Calu3 (cell line): Measurements from ENCODE around the gene PVALB. TPM values are rescaled to one million over a fixed set of nuclear protein-coding genes. Genes with fewer than 3 reads are reported as not detected.
A peak's percentile ranks its signal among the peaks of the same experiment; 100 is the strongest.

Source experiments
- BruUV-seq: library from RNA; stranded (reverse); fragments of 400-500 nt; replicated peaks from 2 replicates; lab custom pipeline; 2021; lab: Mats Ljungman, UMichigan
- CTCF ChIA-PET: fragments of 300-600 bp; sonication (Branson Sonifier 250); formaldehyde crosslinking; loops from one replicate; lab custom pipeline; 2022; ENCODE audit warnings: antibody characterized with exemption; lab: Charles Lee
- DNase-seq: peaks from one replicate; pipeline ENCODE4 v3.0.0; 2022
- H3K27ac Mint-ChIP-seq: one replicate; pipeline ENCODE4 v1.8.0; 2022; ENCODE audit warnings: mixed read lengths; ENCODE audit not compliant: unreplicated experiment
- H3K27me3 Mint-ChIP-seq: one replicate; pipeline ENCODE4 v1.8.0; 2022; ENCODE audit warnings: mixed read lengths; ENCODE audit not compliant: unreplicated experiment
- H3K36me3 Mint-ChIP-seq: one replicate; pipeline ENCODE4 v1.8.0; 2022; ENCODE audit warnings: mild to moderate bottlenecking, moderate library complexity, mixed read lengths; ENCODE audit not compliant: insufficient read depth, unreplicated experiment
- H3K4me1 Mint-ChIP-seq: one replicate; pipeline ENCODE4 v1.8.0; 2022; ENCODE audit warnings: mild to moderate bottlenecking, low read depth, mixed read lengths; ENCODE audit not compliant: unreplicated experiment
- H3K4me3 Mint-ChIP-seq: one replicate; pipeline ENCODE4 v1.8.0; 2022; ENCODE audit warnings: mild to moderate bottlenecking, low read depth, moderate library complexity, mixed read lengths; ENCODE audit not compliant: unreplicated experiment
- H3K9me3 Mint-ChIP-seq: one replicate; pipeline ENCODE4 v1.8.0; 2022; ENCODE audit warnings: low read depth, mixed read lengths; ENCODE audit not compliant: unreplicated experiment
- CTCF ChIP-seq: fragments of 200-600 bp; IDR thresholded peaks from one replicate; pipeline ENCODE4 v1.8.0; 2022; ENCODE audit warnings: antibody characterized with exemption; ENCODE audit not compliant: unreplicated experiment
- intact Hi-C: fragments of 100-400 bp; cut with micrococcal nuclease; formaldehyde crosslinking; loops from one replicate; pipeline ENCODE4 v1.10.0; 2022; ENCODE audit not compliant: unreplicated experiment
- total RNA-seq: library from RNA; stranded (reverse); gene quantifications from 2 replicates; pipeline ENCODE4 v1.2.3, GENCODE V29; 2022

Gene PVALB
- total RNA-seq, 1 experiment from 2014 or later = not detected

GRCh38 chr22:36856121-36856791, 39.4 kb upstream of the PVALB start:
- TF ChIP-seq CTCF = peak; percentile 100
- Mint-ChIP-seq H3K27me3 (peaks cover 57% of the 10 kb centered on the region), H3K4me1 (peaks cover 17% of the 10 kb centered on the region), H3K9me3 (no peaks in the 10 kb centered on the region), H3K36me3 (no peaks in the 10 kb centered on the region), H3K4me3 (peak overlapping the region; percentile 4), H3K27ac (peak overlapping the region; percentile 6)
- DNase-seq = peak; percentile 95
- CTCF ChIA-PET = interaction anchor here (0.6 to 2.7 kb wide), 16 partner anchors 10 to 310 kb away, joined by 3 to 22 read pairs (median 4); partner anchors contain the start of genes IFT27 and TST
- no TSS peak for BruUV-seq
- intact Hi-C loops = loop anchor here (1.0 to 5.0 kb wide), 2 partner anchors 74 to 310 kb away; no protein-coding TSS in a partner anchor

GRCh38 chr22:36855478-36855877, 38.6 kb upstream of the PVALB start:
- no TSS peak for BruUV-seq
- peaks cover 65% of the 10 kb centered on the region for H3K27me3 Mint-ChIP-seq
- H3K27ac Mint-ChIP-seq = no peak overlapping the region
- peaks cover 17% of the 10 kb centered on the region for H3K4me1 Mint-ChIP-seq
- no peaks in the 10 kb centered on the region for H3K9me3 Mint-ChIP-seq
- no peak for TF ChIP-seq CTCF
- CTCF ChIA-PET = interaction anchor here (0.7 to 2.7 kb wide), 8 partner anchors 11 to 309 kb away, joined by 3 to 22 read pairs (median 5); partner anchors contain the start of genes IFT27 and TST
- no peaks in the 10 kb centered on the region for H3K36me3 Mint-ChIP-seq
- H3K4me3 Mint-ChIP-seq = no peak overlapping the region
- intact Hi-C loops = loop anchor here (5.0 kb wide), 1 partner anchor 73 kb away; no protein-coding TSS in a partner anchor
- DNase-seq = no peak

GRCh38 chr22:36853407-36854099, 36.7 kb upstream of the PVALB start:
- CTCF ChIA-PET = interaction anchor here (1.0 kb wide), 1 partner anchor 10 kb away, joined by 3 read pairs; no protein-coding TSS in a partner anchor
- no peaks in the 10 kb centered on the region for H3K36me3 Mint-ChIP-seq
- TF ChIP-seq CTCF = no peak
- H3K27me3 Mint-ChIP-seq = peaks cover 82% of the 10 kb centered on the region
- intact Hi-C loops = no loop called here
- no peaks in the 10 kb centered on the region for H3K9me3 Mint-ChIP-seq
- no peak overlapping the region for H3K4me3 Mint-ChIP-seq
- BruUV-seq = no TSS peak
- peaks cover 17% of the 10 kb centered on the region for H3K4me1 Mint-ChIP-seq
- peak; percentile 64 for DNase-seq
- H3K27ac Mint-ChIP-seq = no peak overlapping the region

- BruUV-seq = no TSS peak
- Mint-ChIP-seq H3K4me3 (no peak overlapping the region), H3K27ac (no peak overlapping the region), H3K36me3 (no peaks in the 10 kb centered on the region), H3K27me3 (peaks cover 82% of the 10 kb centered on the region), H3K9me3 (no peaks in the 10 kb centered on the region), H3K4me1 (peaks cover 17% of the 10 kb centered on the region)
- CTCF ChIA-PET = interaction anchor here (0.5 to 1.6 kb wide), 3 partner anchors 8 to 291 kb away, joined by 3 to 8 read pairs (median 3); partner anchors contain the start of gene NCF4
- intact Hi-C loops = no loop called here
- DNase-seq = no peak
- TF ChIP-seq CTCF = no peak
Observed at GRCh38 chr22:36852056-36852973, 35.5 kb upstream of the PVALB start.
